Measurements from ENCODE around the gene COIL. TPM values are rescaled to one million over a fixed set of nuclear protein-coding genes. Genes with fewer than 3 reads are reported as not detected.

COIL gene
- total RNA-seq, 1 experiment from 2014 or later = 31.2 TPM

- intact Hi-C loops (cut with micrococcal nuclease) = no loop called here
- no TSS peak for BruUV-seq (replicated peaks)
These were observed 26.5 kb upstream of the COIL start for GRCh38 chr17:56987283-56987834.

More at GRCh38 chr17:56987283-56987834, 26.5 kb upstream of the COIL start:
- Histone ChIP-seq H3K79me2 (ENCODE audit: insufficient read depth, low read length) (no peaks in the 10 kb centered on the region), H3K9me3 (ENCODE audit: control insufficient read depth in 1 of 2, insufficient read depth in 1 of 2, low read depth in 1 of 2, low read length in 2 of 2) (no peaks in the 10 kb centered on the region), H3K27ac (ENCODE audit: low read depth, low read length) (no peak overlapping the region), H3K9me2 (ENCODE audit: insufficient read depth) (no peaks in the 10 kb centered on the region), H3K9ac (ENCODE audit: low read length) (no peak overlapping the region), H3K27me3 (ENCODE audit: insufficient read depth, low read length) (no peaks in the 10 kb centered on the region), H3K4me1 (ENCODE audit: control insufficient read depth in 1 of 2, insufficient read depth in 2 of 2, low read length in 2 of 2) (no peaks in the 10 kb centered on the region), H3K36me3 (ENCODE audit: control insufficient read depth in 1 of 2, insufficient read depth in 2 of 2, low read length in 2 of 2) (no peaks in the 10 kb centered on the region), H4K20me1 (ENCODE audit: insufficient read depth) (no peaks in the 10 kb centered on the region), H2AFZ (ENCODE audit: low read depth, low read length, poor library complexity, severe bottlenecking) (no peak overlapping the region), H3K4me2 (ENCODE audit: low read length) (no peak overlapping the region), H3K4me3 (replicated peaks in 1 of 2; ENCODE audit: low read depth in 1 of 2, low read length in 2 of 2) (no peak overlapping the region)
- POLR2A ChIA-PET = interaction anchor here (0.6 to 0.8 kb wide), 2 partner anchors 8 to 951 kb away, joined by 3 to 4 read pairs; no protein-coding TSS in a partner anchor
- DNase-seq (ENCODE audit: low read depth, low spot score) (no peak), ATAC-seq (no peak)
- CTCF ChIA-PET = no interaction called here
- no peak for TF ChIP-seq TCF7L2 (IDR thresholded peaks at IDR 0.05; ENCODE audit: borderline replicate concordance, extremely low read depth, insufficient read depth, insufficient read length)
- no peak for TF ChIP-seq SRF (IDR thresholded peaks at IDR 0.05; ENCODE audit: low read depth)
- no peak for TF ChIP-seq POLR2A (IDR thresholded peaks at IDR 0.05; ENCODE audit: borderline replicate concordance, extremely low read depth, insufficient read depth, insufficient read length)
- TF ChIP-seq, protein P1, sequence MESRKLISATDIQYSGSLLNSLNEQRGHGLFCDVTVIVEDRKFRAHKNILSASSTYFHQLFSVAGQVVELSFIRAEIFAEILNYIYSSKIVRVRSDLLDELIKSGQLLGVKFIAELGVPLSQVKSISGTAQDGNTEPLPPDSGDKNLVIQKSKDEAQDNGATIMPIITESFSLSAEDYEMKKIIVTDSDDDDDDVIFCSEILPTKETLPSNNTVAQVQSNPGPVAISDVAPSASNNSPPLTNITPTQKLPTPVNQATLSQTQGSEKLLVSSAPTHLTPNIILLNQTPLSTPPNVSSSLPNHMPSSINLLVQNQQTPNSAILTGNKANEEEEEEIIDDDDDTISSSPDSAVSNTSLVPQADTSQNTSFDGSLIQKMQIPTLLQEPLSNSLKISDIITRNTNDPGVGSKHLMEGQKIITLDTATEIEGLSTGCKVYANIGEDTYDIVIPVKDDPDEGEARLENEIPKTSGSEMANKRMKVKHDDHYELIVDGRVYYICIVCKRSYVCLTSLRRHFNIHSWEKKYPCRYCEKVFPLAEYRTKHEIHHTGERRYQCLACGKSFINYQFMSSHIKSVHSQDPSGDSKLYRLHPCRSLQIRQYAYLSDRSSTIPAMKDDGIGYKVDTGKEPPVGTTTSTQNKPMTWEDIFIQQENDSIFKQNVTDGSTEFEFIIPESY (IDR thresholded peaks at IDR 0.05; ENCODE audit: extremely low read depth, insufficient replicate concordance, low read length) = no peak
- no peak for TF ChIP-seq ELF1 (IDR thresholded peaks at IDR 0.05; ENCODE audit: borderline replicate concordance, low read depth)
- TF ChIP-seq EGR1 (IDR thresholded peaks at IDR 0.05; ENCODE audit: low read depth) = no peak
- no peak for TF ChIP-seq JUND (IDR thresholded peaks at IDR 0.05)
- no peak for TF ChIP-seq SP1 (IDR thresholded peaks at IDR 0.05; ENCODE audit: low read depth)
- RAD21 ChIA-PET (ENCODE audit: low non-redundant PET in 1 of 2, low total read pairs in 2 of 2, uncharacterized antibody in 2 of 2, unreplicated experiment in 2 of 2) = no interaction called here
